GM18526 (cell line): ENCODE measurements around the gene ASF1B.
A peak's percentile ranks its signal among the peaks of the same experiment; 100 is the strongest.

ENCODE experiments used
- POLR2A ChIP-seq: IDR thresholded peaks from 3 replicates; pipeline ENCODE4 v1.6.1; 2011; ENCODE audit not compliant: insufficient read length; ENCODE audit errors: extremely low read depth

Gene ASF1B

DNA sequence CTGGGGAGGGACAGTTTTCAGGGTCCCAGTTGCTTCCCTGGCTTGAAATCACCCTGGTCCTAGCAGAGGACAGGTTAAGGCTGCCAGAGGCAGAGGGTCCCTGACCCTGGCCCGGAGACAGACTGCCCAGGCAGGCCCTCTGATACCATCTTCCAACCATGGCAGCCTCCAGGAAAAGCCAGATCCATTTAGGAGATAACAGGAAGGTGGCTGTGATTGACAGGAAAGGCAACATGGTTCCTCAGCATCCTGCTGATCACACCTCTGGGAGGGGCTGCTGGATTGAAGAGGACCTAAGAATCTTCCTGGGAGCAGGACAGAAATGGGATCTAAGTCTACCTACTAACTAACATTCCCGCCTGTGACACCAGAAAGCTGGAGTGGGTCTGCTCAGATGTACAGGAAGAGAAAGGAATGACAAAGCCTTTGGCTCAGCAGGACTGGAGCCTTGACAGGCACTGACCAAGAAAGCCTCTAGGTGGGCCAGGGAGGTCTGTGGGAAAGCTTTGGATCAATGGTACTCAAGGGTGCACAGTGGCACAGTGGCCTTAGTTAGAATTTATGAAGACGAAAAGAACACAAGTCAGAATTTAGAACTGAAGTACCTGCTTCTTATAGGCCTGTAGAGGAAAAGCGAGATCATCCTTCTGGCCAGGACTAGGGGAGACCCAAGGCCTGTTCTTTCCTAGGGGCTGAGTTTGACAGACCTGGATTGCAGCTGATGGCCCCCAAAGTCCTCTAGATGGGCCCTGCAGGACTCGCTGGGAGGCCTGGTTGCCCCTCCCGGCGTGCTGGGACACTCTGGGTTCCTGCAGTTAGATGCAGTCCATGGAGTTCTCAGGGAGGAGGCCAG is 16.5 kb downstream of the ASF1B start:
- no peak for TF ChIP-seq POLR2A

DNA sequence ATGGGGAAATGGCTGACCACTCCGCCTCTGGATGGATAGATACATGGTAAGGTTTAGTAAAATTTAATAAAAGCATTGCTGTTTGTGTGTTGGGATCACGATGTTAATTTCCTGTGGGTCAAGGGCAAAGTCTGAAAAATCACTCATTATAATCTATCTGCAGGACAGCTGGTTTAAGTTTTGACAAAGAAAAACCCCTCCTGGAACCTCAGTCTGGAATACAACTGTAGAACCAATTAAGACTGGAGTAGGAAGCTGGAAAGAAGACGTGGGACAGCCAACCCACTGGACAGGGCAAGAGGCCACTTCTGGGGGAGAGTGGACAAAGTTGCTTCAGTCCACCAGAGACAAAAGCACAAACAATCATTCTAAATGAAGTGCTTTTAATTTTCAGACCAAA is 17.2 kb downstream of the ASF1B start:
- TF ChIP-seq POLR2A, result no peak

DNA sequence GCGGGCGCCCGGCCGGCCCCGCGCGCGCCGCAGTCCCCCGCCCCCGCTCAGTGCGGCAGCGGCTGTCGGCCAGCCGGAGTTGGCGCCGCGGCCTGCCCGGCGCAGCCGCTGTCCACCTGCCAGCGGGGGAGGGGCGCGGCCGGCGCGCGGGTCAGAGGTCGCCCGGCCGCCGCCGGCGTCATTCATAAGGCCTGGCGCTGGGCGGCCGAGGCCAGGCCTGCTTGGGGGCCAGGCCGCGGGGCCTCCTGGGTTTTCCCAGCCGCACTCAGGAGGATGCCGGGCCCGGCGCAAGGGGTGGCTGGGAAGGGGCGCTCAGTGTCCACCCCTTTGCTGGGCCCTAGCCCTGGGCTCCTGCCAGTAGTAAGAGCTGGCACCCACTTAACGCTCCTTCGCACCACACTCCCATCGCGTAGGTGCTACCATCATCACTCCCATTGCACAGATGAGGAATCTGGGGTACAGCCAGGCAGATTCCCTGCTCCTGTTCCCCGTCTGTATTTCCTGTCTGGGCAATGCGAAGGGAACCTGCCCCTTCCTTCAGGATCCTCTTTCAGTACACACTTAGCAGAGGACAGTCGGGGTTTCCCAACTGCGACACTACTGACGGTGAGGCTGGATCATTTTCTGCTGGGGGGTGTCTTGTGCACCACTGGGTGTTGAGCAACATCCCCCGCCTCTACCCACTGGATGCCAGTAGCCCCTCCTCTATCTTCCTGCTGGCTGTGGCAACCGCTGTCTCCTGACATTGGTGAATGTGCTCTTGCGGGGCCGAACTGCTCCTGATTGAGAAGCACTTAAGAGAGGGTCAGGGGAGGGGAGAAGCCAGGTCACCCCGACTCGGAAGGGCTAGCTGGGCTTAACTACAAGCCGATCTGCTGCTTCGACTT is 18.0 kb downstream of the ASF1B start:
- TF ChIP-seq POLR2A, result no peak

DNA sequence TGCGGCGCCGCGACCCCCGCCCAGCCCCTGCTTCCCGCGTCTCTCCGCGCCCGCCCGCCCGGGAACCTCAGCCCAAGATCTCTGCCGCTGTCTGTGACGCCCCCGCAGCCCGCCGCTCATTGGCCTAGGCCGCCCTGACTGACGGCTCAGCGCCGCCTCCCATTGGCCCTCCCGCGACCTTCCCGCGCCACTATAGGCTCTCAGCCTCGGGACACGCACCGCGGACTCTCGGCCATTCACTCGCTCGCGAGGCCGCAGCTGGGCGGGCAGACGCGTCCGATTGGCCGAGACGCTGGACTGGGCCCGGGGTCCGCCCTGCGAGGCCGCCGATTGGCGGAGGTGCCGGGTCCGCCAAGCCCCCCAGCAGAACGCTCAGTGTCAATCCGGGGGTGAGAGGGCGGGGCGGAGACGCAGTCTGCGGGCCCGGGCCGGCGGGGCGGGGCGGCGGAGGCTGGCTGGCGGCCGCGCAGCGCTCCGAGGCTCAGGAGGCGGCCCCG is 18.7 kb downstream of the ASF1B start, which contains the start of gene PRKACA:
TSS of gene PRKACA (minus strand) at position 95 of the 497 bp plus-strand sequence. CDS start 215 bp downstream, outside the sequence.
- TF ChIP-seq POLR2A, result peak; percentile 34

DNA sequence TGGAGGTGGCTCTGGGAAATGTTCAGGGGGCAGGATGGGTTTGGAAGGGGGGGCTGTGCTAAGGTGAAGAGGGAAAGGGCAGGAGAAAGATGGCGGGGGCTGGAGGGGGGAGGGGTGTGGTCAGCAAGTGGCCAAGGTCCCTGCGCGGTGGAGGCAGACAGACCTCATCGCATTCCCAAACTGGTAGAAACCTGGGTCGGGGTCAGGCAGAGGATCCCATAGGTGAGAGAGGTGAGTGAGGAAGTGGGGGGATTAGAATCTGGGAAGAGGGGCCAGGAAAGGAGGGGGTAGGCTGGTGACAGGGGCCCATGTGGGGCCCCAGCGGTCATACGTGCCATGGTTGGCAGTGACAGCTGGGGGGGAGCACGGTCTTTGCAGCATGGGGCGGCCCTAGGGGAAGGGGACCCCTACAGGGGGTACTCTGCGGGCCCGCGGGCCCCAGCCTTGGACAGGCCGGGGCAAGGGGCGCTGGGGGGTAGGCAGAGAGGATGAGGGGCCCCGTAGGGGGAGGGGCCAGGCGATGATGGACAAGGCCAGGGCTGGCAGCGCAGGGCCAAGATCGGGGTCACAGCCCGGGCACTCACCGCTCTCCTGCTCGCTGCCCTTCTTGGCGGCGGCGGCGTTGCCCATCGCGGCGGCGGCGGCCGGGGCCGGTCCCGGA is 19.3 kb downstream of the ASF1B start:
- no peak for TF ChIP-seq POLR2A

DNA sequence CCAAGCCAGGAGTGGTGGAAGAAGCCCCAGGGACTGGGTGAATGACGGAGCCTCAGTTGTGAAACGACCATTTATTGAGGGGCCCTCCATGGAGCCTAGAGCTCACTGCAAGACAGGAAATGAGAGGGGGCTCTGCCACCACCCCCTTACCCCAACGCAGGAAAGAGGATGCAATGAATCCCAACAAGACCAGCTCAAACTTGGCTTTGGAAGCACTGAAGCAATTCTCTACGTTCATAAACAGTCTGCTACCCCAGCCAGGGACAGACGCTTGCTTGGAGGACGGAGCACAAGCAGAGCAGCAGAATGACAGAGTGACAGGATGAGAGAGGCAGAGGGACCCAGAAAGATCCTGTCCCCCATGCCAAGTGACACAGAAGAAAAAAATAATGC is 19.9 kb downstream of the ASF1B start:
- TF ChIP-seq POLR2A, result no peak

DNA sequence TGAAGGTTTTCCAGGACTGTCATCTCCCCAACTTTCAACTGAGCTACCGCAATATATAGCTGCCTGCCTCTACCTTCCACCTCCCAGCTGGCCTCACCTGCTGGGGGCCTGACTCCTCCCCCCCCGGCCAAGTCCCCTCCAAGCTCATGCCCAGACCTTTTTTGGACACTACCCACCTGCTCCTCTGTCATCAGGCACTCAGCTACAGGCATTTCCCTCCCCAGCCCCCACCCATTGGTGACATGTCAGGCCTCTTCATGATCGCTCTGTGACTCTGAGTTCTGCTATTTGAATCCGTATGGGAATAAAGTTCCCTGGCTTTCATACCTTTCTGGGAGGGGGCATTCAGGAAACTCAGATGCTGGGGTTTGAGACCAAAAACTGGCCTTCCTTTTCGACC is 20.6 kb downstream of the ASF1B start:
- TF ChIP-seq POLR2A, result no peak

DNA sequence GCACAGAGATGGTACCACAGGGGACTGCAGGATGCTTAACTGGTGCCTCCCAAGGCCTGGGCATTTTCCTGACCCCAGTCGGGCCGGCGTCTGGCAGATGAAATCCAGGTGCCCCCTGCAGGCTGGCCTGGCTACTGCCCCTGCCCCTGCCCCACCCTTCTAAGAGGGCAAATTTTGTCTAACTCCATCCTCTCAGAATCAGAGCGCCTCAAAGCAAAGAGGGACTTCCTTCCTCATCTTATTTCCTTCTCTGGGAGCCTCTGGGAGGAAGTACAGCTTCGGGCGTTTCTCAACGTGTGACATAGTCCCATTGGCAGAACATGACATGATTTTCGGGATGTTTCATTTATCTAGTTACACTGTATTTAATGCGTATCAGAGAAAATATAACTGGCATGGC is 21.5 kb downstream of the ASF1B start:
- no peak for TF ChIP-seq POLR2A

DNA sequence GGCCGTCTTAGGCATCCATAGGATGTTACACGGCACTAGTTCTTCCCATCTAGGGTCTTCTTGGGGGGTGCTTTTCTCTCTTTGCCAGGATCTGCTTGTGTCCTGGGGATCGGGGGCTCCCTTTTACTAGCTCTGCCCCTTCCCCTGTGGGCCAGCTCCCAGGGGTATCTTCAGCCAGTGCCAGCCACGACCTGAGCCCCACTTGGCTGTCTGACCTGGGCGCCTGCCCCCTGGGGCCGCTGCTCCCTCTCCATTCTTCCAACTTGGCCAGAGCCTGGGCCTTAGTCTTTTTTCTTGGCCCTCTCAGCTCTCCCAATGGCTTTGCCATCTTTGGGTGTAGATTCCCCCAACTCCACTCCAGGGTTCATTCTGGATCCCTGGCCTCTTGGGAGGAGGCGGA is 21.9 kb downstream of the ASF1B start:
- TF ChIP-seq POLR2A, result no peak

DNA sequence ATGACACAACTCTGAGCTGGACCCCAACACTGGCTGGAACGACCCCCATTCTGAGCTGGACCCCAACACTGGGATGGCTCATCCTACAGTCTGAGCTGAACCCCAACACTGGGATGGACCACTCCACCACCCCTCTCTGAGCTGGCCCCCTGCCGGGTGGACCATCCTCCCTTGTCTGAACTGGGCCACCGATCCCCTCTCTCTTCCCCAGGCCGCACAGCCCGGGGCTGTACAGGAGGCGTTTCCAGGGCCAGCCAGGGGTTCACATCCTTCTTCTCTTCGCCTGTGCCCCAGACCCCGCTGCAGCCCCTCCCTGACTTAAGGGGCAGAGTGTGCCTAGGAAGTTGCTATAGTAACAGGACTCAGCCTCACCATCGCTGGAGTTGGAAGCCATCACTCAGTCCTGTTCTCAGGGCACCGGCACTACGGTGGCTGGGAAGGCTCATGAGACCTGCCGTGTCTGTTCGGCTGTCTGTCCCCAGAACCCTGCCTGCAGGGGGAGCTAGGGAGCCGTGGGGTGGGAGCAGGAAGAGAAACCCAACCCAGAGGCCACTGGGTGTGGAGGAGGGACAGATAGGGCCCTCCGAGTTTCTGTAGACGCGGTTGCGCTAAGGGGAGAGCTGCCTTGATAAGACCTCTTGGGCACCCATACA is 22.5 kb downstream of the ASF1B start:
- TF ChIP-seq POLR2A, result no peak

DNA sequence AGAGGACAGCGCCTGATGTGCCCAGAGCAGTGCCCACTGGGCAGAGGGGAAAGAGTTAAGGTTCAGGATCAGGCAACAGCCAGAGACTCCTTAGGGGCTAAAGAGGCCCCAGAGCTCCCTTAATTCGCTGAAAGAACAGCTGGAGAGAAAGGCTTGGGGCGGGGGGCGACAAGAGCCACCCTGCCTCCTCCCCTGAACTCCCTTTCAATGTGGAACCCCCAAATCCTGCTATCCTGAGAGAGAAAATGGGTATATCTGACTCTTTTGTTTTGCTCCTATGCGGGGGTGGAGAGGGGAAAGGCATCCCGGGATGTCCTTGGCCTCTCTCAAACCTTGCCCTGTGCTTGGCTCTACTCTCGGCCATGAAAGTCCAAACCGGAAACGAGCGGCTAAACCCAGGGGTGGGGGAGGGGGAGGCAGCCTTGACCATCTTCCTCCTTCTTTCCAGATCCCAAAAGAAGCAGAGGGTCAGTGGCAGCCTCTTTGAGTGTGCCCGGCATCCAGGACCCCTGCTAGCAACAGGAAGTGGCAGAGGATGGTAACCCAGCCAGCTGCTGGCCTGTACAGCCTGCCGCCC is 23.5 kb downstream of the ASF1B start:
- no peak for TF ChIP-seq POLR2A

DNA sequence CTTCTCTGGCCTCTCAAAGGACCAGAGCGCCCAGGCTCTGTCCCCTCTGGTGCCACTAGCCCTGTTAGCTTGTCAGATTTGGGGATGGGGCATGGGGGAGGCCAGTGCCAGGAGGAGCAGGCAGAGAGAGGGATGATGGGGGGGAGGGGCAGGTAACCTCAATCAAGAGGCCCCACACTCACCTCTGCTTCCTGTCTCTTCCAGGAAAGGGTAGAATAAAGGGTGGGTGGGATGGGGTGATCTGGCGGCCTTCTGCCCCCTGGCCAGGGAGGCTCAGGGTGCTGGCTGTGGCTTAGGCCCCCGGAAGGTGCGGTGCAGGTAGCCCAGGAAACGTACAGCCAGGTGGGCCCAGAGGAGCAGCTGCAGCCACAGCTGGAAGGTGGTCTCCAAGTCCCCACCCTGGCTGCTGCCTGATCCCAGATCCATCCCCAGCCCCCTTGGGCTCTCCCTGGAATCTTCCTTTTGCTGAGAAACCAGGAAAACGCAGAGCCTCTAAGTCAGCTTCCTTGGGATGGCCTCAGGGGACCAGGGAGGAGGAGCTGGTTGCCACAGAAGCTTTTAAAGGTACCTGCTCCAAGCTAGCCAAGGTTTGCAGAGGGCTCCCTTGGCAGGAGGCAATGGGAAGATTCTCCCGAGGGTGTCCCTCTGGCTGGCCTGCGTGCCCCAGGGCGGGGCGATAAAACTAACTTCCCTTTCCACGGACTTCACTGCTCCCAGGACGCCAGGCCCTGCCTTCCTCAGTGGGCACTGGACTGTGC is 24.2 kb downstream of the ASF1B start:
- no peak for TF ChIP-seq POLR2A

DNA sequence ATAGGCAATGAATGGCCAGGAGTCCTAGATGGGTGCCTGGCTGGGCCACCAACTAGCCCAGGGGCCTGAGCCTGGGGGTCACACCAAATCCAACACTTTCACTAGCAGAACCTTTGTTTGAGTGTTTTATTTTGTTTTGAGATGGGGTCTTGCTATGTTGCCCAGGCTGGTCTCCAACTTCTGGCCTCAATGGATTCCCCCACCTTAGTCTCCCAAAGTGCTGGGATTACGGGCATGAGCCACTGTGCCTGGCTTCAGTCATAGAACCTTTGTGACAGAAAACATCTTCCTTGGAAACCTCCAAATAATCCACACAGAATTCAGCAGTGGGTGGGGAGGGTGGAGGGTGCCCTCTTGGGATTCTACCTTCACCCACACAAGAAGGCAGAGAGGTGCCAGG is 24.9 kb downstream of the ASF1B start:
- no peak for TF ChIP-seq POLR2A

DNA sequence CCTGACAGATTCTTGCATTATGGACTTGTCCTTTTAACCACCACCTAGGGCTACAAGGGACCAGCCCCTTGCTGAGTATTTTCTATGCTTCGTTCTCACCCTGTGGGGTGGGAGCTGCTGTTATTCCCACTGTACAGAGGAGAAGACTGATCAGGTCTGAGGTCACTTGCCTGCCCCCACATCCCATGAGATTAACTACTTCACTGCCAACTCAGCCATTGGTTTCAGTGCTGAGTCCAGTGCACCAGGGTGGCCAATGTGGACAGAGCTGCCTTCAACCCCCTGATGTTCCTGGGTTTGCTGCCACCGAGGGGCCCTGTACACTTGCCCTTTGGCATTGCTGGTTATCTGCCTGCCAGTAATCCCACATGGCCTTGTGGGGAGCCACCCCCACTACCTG is 25.7 kb downstream of the ASF1B start:
- TF ChIP-seq POLR2A, result no peak
